ENCODE data around the gene ATP5F1B.

The ATP5F1B gene

DNA sequence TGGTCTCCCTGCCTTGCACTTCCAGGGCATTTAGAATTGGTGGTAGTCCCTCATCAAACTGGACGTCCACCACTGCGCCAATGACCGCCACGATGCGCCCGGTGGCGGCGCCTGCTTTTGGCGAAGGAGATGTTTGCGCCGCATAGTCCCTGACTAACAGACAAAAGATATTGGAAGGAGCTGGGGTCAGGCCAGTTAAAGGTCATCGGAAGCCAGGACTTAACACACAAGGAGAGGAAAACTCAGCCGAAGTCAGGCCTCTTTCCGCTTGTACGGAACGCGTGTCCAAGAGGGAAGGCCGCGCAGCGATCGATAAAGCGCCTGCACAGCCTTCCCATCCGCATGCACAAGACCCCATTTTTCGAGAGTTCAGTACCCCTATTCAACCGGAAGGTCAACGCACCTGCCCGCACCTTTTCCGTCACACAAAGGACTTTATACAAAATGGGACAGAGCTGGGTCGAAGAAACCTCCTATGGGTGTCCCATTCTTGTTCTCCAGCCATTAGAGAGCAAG is 525 bp downstream of the ATP5F1B start:
- no peak for DNase-seq

DNA sequence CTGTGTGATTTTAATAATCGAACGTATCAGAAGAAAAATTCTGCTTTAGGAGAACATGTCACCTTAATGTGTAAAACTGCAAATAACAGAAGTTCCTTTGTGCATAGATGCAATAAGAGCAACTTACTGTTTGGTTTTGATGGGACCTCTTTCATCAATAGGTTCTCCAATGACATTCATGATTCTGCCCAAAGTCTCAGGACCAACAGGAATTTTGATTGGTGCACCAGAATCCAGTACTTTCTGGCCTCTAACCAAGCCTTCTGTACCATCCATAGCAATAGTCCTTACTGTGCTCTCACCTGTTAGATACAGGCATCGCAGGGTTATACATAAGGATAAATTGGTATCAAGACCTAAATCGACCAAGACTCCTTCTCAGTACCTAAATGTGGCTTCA is 1.1 kb downstream of the ATP5F1B start:
- no peak for DNase-seq

DNA sequence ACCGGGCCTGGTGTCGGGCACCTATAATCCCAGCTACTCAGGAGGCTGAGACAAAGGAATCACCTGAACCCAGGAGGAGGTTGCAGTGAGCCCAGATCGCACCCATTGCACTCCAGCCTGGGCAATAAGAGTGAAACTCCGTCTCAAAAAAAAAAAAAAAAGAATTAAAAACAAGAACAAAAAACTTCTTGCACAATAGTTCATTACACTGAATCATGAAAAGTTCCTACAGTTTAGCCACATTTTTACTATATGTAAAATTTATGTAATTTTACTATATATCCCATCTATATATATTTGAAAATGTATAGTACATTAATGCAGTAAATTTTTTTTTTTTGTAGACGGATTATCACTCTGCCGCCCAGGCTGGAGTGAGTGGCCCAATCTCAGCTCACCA is 4.6 kb downstream of the ATP5F1B start:
- no peak for DNase-seq

DNA sequence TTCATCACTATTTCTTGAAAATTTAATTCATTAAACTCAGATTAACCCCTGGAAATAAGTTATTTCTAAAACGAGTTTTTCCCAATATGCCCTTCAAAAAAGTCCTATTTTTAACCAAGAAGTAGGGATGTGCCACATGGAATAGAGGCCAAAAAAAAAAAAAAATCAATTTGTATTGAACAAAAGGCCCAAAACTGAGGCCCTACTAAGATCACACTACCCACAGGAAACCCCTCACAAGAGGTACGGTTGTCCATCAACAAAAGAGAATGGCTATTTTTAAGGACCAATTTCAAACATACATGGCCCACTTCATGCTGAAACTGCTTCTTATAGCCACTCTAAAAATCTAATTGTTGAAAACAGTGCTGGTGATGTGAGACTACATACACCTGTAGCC is 8.2 kb downstream of the ATP5F1B start:
- no peak for DNase-seq

DNA sequence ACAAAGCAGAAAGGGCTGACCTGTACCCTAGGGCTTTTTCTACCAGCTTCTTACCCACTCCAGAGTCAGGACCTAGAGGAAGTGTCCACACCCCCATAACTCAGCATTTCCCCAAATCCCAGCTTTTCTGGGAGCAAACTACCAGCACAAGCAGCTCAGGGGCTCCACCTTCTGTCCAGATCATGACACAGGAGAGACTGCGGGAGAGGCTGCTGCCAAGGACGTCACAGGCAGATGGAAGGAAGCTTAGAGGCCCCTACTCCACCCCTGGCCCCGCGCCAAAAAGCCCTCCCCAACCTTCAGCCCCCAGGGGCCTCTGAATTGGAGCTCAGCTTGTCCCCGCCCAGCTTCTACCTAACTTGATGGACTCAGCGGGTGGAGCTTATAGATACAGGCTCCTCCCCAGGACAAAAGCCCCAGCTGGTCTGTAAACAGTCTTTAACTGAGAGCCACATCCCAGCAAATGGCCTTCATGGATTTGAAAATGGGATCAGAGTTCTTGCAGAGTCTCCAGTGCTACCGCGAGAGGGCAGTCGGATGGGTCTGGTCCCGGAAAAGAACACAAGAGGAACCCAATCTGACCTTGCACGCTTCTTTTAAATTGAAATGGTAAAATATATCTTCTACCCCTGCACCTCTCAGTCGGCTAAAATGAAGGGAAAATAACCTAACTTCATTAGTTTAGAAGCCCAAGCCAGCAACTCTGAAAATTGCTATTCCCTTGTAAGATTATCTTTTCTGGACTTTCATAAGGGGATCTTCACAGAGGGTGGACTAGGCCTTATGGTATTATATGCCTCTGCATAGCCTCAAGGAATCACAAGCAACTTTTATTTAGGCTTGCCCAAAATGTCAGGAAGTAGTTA is 8.9 kb downstream of the ATP5F1B start:
- peak; percentile 76 to 97 (median 96) for DNase-seq

DNA sequence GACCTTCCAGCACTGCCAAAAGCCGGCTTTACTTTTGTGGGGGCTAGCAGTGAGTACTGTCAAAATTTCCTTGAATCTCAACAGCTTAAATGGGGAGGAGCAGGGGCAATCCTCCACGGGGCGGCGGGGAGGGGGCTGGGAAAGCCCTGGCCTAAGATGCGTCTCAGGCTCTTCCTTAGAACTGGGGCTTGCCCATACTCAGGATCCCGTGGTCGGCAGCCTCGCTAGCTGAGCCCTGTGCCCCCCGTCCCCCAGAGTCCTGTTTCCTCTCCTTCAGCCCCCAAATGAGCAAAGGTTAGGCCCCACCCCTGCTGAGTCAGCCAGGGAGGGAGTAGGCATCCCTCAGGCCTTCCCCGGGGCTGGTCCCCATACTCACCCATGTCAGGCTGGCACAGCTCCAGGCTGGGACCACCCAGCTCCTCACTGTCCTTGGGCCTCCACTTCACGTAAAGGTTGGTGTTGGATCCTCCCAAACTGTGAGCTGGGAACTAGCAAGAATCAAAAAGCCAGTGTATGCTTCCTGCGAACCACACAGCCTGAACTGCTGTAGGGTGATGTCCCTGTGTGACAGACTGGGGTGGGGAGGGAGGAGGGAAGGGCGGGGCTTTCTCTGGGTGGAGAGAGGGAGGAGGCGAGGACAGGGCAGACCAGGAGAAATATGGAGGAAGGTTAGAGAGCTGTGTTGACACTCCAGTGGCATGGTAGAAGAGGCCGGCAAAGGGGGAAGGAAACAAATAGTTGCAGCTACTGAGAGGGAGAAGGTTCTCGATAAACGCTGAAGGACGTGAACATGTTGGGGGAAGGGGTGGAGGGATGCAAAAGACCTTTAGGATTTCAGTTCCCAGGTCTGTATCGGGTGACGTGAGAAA is 9.7 kb downstream of the ATP5F1B start:
- peak; percentile 62 to 90 (median 79) for DNase-seq

DNA sequence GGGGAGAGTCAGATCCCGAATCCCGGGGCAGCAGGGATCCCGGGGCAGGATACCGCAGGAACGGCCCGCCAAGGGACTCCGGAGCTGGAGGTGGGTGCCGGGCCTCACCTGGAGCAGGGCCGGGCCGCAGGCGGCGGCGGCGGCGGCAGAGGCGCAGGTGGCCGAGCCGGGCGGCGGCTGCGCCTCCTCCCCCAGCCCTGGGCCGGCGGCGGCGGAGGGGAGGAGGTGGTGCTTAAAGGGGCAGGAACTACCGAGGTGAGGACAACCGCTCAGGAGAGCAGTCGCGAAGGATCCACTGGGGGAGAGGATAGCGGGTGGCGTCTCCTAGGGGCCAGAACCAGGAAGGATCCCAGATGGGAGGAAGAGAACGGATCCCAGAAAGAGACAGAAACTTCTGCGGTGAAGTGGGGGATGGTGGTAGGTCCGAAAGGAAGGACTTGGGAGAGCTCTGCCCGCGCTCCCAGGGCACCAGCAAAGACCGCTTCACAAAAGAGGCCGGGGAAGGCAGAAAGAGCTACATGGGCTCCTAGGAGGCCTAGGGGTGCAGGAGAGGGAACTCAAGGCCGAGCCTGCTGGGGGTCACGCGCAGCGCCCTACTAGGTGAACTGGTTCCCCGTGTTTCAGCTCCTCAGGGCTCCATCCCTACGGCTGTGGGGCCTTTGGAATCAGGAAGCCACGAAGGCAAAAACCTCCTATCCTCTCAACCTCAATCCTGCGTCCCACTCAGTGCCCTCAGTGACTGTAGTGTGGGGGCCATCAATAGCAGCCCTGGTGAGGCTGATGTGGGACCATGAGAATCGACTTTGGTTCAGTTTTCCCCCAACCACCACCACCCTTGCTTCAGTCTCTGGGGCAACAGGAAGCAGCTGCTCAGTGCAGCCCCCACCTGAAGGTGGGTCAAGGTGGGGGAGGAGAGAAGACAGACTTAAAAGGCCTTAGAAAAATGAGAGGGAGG is 10.7 kb downstream of the ATP5F1B start:
- DNase-seq = peak; percentile 37 to 74 (median 55)

DNA sequence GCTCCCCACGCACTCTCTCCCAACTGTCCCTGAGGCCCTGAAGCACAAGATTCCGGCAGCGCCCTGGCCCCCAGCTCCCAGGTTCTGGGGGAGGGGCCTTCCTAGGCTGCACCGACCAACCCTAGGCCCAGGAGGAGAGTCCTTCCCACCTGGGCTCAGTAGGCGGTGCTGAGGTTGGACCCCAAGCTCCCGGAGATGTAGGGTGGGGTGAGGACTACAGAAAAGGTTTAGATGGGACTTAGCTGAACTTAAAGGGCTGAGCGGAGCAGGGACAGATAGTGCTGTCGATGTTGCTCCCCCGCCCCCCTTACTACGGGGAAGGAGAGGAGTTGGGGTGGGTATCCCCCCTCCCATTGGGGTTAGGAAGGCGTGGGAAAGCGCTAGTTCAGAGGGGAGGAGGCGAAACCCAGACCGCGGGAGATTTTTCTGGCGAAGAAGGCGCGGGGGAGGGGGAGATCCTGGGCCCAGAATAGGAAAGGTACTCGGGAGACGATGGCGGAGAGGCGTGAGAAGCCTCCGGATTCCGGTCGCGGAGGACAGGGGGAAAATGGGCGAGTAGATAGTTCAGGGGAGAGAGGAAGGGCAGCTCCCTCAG is 11.4 kb downstream of the ATP5F1B start:
- peak in 1 of 5 experiments; percentile 10 for DNase-seq

DNA sequence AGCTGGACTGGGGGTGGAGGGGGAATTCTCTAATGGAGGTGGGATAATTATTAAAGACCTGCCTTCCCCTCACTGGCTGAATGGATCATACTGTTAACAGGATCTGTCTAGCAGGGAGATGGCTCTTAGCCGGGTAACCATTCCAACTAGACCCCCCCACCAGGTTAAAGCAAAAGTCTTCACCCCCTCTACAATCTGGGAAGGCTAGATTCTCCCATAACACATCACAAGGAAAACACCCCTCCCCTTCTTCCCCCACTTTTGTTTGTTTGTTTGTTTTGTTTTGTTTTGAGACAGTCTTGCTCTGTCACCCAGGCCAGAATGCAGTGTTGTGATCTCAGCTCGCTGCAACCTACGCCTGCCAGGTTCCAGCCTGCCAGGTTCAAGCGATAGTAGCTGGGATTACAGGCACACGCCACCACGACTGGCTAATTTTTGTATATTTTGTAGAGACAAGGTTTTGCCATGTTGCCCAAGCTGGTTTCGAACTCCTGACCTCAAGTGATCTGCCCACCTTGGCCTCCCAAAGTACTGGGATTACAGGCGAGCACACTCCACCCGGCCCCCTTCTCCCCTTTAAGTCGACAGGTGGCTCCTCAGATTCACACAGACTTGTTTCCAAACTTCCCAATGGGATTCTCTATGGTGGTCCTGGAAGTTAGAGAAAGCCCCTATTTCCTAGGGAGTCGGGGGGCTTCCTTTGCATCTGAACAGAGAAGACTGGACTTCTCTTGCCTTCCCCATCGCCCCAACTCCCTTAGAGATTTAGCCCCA is 12.1 kb downstream of the ATP5F1B start:
- DNase-seq = no peak

DNA sequence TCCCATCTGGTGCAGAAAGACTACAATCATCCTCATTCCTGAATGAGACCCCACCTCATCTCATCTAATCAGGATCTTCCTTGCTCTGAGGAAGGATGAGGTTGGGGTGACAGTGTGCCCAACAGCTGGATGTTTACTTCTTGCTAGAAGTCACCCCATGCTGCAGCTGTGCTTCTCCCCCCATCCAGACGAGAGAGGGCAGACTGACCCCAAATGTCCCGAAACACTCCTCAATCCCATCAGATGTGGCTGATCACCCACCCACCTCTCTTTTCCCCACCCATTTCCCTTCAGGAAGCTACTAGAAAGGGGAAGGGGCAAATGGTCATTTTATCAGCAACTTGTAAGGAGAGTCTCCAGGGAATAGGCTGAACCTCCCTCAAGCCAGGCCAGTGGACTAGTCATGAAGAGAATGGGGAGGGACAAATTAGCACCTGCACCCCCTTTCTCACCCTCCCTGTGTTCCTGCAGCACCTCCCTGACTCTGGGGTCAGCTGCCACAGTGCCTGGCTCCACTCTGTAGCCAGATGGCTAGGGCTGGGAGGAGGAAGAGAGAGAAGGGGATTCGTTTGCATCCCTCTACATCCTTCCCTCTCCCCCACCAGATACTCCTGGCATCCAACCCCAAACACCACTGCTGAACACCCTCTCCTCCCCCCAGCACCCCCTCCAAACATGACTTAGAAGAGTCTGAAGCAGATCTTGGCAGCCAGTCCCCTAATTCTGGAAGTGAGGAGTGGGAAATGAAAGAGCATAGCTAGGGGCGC is 12.9 kb downstream of the ATP5F1B start:
- DNase-seq = no peak

DNA sequence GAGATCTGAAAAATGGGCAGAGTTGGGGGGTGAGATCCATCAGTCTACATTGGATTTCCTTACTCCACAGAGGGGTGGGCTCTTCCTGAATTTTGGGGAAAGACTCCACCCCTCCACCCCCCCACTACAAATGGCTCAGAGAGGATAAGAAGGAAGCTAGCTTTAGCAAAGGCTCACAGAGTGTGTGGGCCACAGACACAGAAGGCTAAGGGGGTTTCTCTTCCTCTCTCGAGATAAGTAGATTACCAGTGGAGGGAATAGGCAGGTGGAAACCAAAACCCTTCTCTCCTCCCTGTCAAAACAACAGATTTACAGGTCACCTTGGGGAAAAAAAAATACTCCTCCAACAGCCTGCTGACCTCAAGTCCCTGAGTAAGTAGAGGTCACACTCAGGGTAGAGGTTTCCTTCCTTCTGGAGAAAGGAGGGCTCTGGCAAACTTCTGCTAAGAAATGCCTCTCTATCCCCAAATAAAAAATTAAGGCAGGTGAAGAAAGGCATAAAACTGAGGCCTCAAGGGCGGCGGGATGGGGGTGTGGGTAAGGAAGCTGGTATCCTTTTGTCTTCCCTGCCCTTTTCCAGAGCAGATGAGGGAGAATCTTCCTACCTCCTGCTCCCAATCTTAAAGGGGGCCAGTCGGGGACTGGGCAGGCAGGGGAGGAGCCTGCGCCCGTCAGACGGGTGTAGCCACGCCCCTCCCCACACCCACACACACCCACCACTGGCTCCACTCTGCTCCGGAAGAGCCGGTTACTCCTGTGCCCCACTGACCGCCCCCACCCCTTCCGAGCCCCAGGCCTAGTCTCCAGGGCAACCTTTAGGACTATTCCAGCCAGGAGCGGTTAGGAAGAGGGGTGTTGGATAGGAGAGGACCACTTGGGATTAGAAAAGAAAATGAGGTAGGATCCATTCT is 13.7 kb downstream of the ATP5F1B start:
- peak; percentile 26 to 61 (median 44) for DNase-seq

DNA sequence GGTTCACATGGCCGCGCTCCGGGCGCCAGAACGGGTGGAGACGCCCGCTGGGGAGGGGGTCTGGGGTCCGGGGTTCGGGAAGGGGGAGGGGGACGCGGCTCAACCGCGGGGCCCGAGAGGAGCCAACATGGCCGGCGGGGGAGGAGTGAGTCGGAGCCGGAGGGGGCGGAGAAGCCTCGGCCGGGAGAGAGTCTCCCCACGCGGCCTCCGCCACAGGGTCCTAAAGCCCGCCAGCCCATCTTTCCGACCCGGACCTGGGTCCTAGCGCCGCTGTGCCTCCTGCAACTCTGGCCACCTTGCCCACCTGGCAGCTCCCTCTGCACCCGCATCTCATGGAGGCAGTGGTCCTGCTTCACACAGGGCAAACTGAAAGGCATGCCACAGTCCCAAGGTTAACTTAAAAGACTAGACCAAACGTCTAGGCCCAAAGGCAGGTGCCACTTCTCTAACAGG is 15.6 kb downstream of the ATP5F1B start, which contains the start of gene BAZ2A:
Gene BAZ2A (minus strand): TSS at position 147 of the 453 bp plus-strand sequence. CDS start 12,796 bp downstream, outside the sequence.
- DNase-seq = peak; percentile 63 to 91 (median 77)

DNA sequence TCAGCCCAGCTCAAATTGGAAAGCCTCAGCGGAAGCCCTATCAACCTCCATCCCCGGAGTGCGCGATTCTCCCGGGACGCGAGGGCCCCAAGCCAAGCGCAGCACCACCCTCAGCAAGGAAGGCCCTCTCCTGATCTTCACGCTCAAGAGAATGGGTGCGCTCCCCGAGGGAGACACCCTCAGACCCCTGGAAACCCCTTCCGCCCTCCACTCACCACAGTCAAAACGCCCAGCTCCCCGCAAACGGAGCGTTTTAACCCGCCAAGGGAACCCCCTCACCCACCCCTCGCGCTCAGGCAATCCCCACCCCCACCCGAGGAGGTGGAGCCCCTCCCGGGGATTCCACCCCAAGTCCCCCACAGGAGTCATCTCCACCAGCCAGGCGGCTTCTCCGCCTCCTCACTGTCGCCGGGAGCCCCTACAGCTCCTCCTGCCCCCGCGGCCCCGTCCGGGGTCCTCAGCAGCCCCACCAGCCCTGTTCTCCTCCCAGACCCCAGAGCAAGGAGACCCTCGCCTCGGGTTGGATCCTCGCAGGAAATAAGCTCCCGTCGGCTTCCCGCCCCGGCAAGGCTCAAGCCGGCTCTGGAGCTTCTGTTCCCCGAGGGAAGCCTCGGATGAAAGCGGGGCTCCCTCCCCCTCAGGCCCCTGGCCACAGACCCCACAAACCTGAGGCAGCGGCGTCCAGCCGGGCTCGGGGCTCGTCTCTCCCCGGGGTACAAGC is 16.2 kb downstream of the ATP5F1B start:
- DNase-seq = peak; percentile 12 to 48 (median 28)

DNA sequence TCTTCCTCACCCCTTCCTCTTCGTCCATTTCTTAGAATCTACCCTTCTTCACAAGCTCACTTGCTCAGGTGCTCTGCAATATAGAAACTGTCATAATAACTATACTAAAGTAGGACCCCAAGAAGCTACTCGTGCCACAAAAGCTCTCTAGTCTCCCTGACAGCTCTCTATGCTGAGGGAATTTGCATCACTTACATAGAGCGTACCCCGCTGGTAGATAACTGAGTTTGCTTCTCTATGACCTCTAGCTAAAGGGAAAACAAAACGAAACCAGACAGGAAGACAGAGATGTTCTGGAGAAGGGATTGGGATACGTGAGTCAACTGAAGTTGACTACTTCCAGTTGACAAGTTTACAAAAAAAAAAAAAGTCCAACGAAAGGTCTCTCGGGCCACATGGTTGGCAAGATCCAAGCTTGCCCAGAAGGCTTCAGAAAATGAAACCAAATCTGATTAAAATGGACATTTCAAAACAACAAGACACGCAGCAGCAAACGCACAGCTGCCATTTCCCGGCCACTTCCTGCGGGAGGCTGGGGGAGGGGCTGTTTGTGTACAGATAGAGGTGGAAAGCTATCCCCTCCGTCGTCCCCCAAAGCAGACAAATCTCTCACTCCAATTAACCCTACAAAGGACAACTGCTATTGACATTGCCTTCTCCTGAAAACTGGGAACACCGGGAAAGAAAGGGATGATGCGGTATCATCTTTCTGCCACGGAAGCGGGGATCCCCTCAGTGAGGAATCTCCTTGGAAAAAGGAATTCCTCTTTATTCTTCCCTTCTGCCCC is 16.9 kb downstream of the ATP5F1B start:
- peak in 4 of 5 experiments; percentile 22 to 77 (median 63) for DNase-seq

DNA sequence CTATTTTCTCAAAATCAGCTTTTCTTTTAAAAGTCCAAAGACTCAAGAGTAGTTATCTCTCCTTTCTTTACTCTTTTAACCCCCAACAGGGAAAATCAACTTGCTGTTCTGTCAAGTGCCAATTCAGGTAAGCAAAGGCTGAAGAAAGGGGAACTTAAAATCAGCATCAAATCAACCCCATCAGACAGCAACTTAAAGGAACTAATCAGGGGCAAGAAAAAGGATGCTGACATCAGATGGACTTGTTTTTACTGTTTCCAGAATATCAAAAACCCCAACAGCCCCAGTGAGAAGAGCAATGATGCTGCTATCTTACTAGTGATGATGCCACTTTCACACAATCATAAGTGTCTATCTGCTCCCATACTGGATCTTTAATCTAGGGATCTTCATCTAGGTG is 19.1 kb downstream of the ATP5F1B start:
- no peak for DNase-seq

DNA sequence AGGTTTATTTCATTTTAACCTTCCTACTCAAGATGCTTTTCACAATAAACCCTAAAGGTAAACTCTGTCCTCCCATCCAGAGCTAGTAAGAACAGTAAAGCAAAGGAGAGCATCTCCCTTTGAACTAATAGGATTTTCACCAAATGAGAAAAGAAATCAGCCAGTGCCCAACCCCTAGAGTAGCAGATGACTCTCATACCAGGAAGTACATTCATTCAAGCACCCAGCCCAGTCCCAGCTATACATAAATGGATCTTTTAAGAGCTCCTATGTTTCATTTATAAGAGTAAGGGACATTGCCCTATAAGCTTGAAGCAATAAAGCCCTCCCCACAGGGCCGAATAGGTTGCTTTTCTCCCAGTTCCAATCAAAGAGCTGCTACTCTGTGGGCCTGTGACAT is 23.2 kb downstream of the ATP5F1B start:
- no peak for DNase-seq

DNA sequence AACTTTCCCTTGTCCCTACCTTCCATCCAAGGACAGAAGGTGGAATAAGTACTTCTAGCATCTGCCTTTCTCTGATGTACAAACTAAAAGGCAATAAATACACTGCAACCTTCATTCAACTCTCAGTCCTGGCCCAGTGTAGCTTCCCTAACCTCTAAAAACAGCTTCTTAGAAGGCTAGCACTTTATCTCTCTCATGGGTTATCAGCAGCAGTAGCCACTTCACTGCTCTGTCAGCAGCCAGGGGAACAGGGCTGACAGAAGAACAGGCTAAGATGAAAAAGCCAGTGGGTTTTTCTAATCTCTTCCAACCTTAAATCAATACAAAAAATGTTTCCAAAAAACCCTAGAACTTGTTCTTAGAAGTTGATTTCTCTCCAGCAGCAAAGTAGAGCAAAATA is 28.9 kb downstream of the ATP5F1B start:
- DNase-seq = no peak
